NCI-H2227 (cell line): ENCODE results near the gene MGMT.

Experiments
- DNase-seq: peaks from one replicate; lab custom pipeline; 2025; ENCODE audit not compliant: unreplicated experiment; lab: John Stamatoyannopoulos, UW

Gene MGMT

GRCh38 chr10:129725482-129725881, 258.4 kb downstream of the MGMT start:
- DNase-seq, result no peak

DNA sequence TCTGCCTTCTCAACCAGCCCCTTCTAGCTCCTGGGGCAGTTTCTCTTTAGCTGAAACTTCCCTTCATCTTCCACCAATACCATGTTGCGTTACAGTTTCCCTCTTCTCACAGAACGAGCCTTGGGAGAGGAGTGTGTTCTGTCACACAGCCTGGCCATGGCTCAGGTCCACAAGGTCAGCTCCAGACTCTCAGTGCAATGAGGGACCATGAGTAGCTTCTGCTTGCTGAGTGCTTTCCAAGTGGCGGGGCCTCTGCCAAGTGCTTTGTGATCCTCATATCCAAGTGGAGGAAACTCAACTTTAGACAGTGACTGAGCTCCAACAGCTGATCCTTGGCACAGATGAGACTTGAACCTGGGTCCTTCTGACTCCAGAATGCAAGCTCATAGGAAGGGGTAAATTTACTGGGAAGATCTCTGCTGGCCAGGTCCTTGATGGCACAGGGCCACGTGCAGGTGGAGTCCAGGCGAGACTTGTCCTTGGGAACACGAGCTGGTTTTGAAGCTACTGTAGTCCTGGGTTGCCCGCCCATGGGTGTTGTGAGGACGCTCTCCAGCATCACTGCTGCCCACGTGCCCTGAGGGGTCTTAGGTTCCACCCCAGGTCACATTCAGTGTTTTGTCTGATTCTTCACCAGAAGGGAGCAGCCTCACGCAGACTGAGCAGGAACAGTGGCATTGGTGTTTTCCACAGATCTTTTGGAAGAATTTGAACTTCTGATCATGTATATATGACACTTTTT, 259.0 kb downstream of the MGMT start:
- no peak for DNase-seq

GRCh38 chr10:129727071-129727470, 260.0 kb downstream of the MGMT start:
- no peak for DNase-seq

GRCh38 chr10:129727495-129727894, 260.5 kb downstream of the MGMT start:
- DNase-seq, result no peak

DNA sequence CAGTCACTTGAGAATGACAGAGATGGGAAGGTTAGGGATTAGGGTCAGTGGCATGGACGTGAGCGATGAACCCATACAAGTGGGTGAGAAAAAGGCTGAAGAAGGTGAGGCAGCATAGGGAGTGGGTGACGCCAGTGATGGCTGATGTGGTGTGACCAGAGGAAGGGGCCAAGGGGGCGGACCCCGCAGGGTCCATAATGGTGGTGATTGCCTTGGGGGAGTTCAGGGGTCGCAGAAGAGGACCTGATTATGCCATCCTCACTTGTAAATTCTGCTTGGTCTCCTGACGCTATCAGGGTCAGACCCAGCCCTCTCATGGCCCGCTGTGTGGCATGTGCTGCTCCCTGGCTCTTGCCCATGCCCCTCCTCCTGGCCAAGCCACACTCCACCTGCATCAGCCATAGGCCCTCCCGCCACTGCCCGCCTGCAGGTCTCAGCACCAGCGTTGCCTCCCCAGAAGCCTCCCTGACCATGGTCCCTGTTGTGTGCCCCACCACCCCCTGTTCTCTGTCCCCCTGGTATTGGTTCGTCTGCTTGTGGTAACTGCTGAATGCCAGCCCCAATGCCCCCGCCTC, 261.3 kb downstream of the MGMT start:
- DNase-seq, result no peak

- DNase-seq, result no peak
Observed at GRCh38 chr10:129728905-129729795, 262.1 kb downstream of the MGMT start.

DNA sequence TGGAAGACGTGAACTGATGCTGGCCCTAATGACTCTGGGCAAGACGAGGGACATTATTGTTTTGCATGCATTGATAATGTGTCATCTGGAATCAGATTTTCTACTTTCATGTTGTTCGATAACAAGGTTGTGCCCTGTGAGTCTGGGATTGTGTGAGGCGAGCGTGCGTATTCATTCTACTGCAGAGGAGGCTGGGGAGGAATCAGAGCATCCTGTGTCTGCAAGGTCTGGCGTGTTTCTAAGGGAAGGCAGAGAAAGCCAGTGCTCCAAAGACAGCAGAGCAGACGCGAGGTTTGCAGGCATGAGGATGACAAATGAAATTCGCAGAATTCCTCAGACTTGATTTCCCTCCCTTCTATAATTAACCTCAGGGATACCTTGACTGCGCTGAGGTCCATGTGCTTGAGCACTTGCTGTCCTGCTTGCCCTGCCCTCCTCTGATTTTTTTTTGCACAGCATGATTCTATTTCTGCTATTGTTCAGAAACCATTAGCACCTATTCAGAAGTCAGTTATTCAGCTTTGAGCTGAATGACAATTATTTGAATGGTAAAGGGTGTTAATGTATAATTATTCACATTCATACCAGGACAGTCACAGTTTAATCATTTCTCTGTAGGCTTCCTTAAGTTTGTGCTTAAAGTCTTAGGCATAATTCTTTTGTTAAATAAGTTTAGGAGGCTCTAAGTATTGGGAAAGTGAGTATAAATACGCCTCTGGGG, 263.4 kb downstream of the MGMT start:
- DNase-seq, result no peak

- no peak for DNase-seq
Observed at GRCh38 chr10:129730993-129731325, 263.9 kb downstream of the MGMT start.

DNA sequence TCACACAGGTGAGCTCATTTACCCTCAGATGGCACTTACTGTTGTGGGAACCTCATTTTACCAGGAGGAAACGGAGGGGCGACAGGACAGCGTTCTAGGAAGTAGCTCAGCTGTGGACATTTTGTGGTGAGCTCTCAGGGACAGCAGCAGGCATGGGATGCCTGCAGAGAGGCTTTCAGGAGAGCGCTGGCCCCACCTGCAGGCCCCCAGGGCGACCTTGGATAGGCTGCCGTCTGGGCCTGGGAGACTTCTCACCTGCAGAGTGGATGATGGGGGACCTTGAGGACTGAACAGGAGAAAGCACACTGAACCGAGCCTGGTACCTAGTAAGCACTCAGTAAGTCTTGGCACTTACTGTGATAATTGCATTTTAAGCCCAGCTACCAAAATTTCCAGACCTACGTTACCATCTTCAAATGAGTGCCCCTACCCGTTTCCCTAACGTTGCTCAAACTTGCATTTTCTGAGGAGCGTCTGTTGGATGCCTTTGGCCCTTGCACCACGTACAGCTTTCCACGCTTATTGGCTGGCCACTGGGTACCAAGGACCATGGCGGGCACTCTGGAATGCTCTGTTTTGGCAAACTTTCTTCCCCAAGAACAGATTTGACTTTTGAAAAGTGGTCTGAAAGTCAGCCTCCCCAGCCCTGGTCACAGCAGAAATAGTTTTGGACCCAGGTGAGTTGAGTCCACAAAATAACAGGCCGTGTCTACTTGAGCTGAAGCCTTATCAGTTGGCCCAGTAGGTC, 273.7 kb downstream of the MGMT start:
- no peak for DNase-seq

GRCh38 chr10:129741280-129741977, 274.4 kb downstream of the MGMT start:
- no peak for DNase-seq

GRCh38 chr10:129741978-129742741, 275.1 kb downstream of the MGMT start:
- no peak for DNase-seq

- DNase-seq, result no peak
Observed at GRCh38 chr10:129742742-129743550, 275.9 kb downstream of the MGMT start.

GRCh38 chr10:129743738-129744133, 276.7 kb downstream of the MGMT start:
- no peak for DNase-seq

GRCh38 chr10:129744134-129745111, 277.4 kb downstream of the MGMT start:
- DNase-seq, result no peak

GRCh38 chr10:129745186-129745750, 278.2 kb downstream of the MGMT start:
- no peak for DNase-seq

- DNase-seq, result no peak
Observed at GRCh38 chr10:129754211-129755050, 287.4 kb downstream of the MGMT start.
